IPS DF 4.7 (cell line): ENCODE results near the gene UCP2.

Experiments
- DNase-seq: peaks from one replicate; pipeline ENCODE4 v3.0.0-alpha.2; 2013; ENCODE audit warnings: low spot score; ENCODE audit errors: extremely low read depth

The UCP2 gene

DNA sequence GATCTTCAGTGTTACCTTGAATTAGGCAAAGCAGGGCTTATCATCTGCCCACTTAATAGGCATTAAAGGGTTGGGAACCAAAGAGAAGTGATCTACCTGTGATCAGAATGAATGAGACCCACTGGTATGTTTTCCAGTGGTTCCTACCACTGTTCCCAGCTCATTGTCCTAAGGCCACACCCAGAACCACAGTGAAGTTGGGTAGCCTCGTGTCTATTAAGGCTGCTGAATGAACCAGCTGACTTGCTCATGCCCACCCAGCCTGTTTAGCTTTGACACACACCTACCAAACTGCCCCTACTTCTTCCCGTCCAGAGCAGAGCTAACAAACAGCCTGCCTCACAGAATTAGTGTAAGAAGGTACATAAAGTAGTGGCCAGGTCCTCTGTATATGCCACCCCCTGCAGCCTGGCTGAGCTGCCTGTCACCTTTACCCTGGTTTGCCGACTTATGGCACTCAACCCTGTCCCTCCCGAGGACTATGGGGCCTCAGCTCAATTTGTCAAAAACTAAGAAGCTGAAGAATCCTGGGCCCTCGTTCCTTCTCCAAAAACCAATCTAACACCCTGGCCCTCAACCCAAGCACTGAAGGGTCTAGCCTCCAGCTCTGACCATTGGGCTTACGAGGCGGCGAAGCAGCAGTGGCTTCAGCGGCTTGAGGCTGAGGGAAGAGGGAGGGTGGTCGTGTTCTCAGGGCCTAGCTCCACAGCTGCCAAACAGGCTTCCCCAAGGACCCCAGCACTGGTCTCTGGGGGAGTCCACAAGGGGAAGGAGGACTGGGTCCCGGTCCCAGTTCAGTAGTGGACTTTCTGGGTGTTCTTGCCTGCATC is 9.8 kb downstream of the UCP2 start:
- no peak for DNase-seq

DNA sequence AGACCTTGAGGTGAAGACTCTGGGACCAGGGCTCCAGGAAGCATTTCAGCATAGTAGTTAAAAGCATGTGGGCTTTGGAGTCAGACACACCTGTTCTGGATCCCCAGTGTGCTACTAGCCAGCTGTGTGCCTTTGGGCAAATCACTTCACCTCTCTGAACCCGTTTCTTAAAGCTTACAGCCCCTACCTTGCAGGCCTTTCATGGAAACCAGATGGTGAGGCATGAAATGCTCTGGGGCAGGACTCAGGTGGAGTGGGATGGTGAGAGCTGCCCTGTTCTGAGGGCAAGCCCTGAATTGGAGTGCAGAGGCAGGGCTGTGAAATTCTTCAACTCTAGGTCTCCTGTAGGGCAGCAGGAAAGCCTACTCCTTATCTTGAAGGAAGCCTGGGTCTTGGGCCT is 10.5 kb downstream of the UCP2 start:
- no peak for DNase-seq

DNA sequence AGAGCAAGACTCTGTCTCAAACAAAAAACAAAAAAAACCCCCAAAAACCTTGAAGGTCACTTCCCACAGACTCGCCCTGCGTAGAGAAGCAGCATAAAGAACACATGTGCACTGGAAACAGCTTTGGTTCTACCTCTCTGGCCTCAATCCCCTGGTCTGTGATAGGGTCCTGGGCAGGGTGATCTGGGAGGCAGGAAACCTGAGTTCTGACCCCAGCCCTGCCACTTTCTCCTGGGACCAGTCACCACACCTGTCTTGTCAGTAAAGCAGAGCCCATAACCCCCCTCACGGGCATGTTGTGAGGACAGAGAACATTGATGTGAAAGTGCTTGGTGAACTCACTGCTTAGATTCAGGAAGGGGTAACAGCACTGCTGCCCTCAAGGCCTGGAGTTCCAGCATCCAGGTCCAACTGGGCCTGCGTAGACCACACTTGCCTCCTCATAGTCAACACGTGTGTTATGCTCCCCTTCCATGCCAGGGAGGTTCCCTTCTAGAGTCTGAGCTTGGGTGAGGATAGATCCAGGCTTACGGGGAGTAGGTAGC is 11.4 kb downstream of the UCP2 start:
- no peak for DNase-seq

- no peak for DNase-seq
Measured at GRCh38 chr11:73969991-73970800, 12.4 kb downstream of the UCP2 start.

GRCh38 chr11:73969091-73969490 is 13.6 kb downstream of the UCP2 start:
- DNase-seq: no peak

- DNase-seq: no peak
Measured at GRCh38 chr11:73968356-73968966, 14.2 kb downstream of the UCP2 start.

GRCh38 chr11:73965764-73966121 is 16.9 kb downstream of the UCP2 start:
- DNase-seq: no peak

GRCh38 chr11:73965076-73965763 is 17.4 kb downstream of the UCP2 start:
- DNase-seq: no peak

- no peak for DNase-seq
Measured at GRCh38 chr11:73963861-73964260, 18.8 kb downstream of the UCP2 start.

DNA sequence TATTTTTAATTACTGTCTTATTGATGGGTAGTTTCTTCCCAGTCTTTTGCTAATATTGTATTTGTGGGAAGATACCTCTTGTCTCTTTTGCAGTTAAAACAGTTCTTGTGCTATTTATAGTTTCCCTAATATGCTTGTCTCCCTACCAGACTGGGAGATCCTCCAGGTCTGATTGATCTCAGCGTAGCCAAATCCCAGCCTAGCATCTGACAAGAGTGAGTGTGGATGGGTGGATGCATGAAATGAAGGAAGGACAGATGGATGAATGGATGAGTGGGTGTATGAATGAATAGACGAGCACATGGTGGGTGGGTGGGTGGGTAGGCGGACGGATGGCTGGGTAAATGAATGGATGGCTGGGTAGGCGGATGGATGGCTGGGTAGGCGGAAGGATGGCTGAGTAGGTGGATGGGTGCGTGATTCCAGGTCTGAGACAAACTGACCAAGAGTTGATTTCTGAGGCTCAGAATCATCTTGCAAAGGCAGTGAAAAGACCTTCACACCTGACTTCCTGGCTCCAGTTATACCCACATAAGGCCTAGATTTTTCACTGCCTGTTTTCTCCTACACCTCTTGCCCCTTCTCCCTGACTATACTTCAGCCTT is 20.4 kb downstream of the UCP2 start:
- DNase-seq: no peak

GRCh38 chr11:73961321-73961720 is 21.3 kb downstream of the UCP2 start:
- DNase-seq: no peak

GRCh38 chr11:73958521-73959141 is 24.0 kb downstream of the UCP2 start:
- DNase-seq: no peak

- DNase-seq: no peak
Measured at GRCh38 chr11:73957654-73958361, 24.8 kb downstream of the UCP2 start.

DNA sequence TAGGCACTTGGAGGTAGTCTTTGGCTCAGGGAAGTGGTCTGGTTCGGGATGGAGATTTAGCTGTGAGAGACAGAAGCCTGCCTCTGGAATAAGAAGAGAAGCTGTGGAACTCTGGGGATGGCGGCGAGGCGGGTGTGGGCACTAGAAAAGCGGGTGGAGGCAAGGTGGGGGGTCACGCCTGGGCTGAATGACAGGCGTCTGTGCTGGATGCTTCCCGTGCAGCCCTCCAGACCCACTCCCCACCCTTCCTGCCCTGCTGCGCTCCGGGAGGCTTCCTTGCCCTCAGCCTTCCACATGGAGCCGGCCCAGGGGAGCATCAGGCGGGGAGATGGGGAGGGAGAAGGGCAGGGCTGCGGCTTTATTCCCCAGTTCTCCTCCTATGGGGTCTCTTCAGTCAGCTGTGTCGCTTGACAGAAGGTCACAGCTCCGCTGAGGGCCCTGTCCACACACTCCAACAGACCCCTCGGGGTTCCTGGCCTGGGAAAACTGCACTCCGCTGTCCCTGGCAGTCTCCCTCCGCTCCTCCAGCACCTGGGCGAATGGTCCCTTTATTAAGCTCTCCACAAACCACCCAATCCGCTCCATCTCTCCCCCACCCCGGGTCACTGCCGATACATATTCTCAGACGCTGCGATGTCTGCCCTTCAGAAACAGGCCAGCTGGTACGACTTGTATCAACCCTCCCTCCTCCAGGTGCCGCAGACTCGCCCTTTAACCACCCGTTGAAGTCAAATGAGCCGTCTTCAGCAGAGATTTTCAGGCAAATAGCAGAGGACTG is 25.6 kb downstream of the UCP2 start:
- DNase-seq: no peak

DNA sequence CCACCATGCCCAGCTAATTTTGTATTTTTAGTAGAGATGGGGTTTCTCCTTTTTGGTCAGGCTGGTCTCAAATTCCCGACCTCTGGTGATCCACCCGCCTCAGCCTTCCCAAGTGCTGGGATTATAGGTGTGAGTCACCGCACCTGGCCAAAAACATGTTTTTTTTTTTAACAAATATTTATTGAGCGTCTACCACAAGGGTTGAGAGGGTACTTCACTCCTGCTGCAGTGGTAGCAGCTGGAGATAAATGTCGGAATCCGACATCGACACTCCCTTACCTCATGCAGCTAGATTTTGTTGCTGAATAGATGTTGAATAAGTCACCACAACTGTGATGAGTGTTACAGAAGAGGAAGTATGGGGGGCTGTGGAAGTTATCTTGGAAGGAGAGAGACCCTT is 30.8 kb downstream of the UCP2 start:
- DNase-seq: no peak

GRCh38 chr11:73950869-73951710 is 31.6 kb downstream of the UCP2 start, which contains the start of gene DNAJB13:
Gene DNAJB13 (plus strand): TSS chr11:73951026. CDS start chr11:73951070, 44 bp downstream.
- DNase-seq: peak; percentile 46

DNA sequence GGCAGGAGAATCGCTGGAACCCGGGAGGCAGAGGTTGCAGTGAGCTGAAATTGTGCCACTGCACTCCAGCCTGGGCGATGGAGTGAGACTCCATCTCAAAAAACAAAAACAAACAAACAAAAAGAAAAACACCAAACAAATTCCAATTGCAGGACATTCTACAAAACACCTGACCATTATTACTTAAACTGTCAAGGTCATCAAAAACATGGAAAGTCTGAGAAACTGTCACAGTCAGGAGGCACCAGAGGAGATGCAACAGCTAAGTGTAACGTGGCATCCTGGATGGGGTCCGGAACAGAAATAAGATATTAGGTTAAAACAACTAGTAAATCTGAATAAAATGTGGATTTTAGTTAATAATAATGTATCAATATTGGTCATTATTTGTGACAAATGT is 32.7 kb downstream of the UCP2 start:
- no peak for DNase-seq

GRCh38 chr11:73949246-73949645 is 33.4 kb downstream of the UCP2 start:
- no peak for DNase-seq
